RWPE2 (cell line): ENCODE measurements around the gene PAEP.

ENCODE experiments used
- ATAC-seq: fragments of 200-7000 bp; cut with Tn5 transposase; 3 replicates; pipeline ENCODE4 v1.9.1; 2021; ENCODE audit warnings: low read depth
- DNase-seq: peaks from one replicate; pipeline ENCODE4 v3.0.0-alpha.2; 2020; ENCODE audit warnings: low spot score
- H3K27ac ChIP-seq: fragments of 450-650 bp; 2 replicates; pipeline ENCODE4 v1.5.1; 2017; ENCODE audit warnings: mild to moderate bottlenecking; ENCODE audit not compliant: poor library complexity, severe bottlenecking
- H3K27me3 ChIP-seq: fragments of 250-450 bp; sonication (Bioruptor Pico); 2 replicates; pipeline ENCODE4 v1.5.1; 2021; ENCODE audit warnings: mild to moderate bottlenecking, moderate library complexity; ENCODE audit not compliant: insufficient read depth, poor library complexity, severe bottlenecking
- H3K36me3 ChIP-seq: fragments of 250-450 bp; sonication (Bioruptor Pico); 2 replicates; pipeline ENCODE4 v1.5.1; 2020; ENCODE audit warnings: low read depth, mild to moderate bottlenecking, moderate library complexity
- H3K4me1 ChIP-seq: fragments of 250-450 bp; sonication (Bioruptor Pico); 2 replicates; pipeline ENCODE4 v1.5.1; 2021; ENCODE audit warnings: mild to moderate bottlenecking, moderate library complexity; ENCODE audit not compliant: insufficient read depth, poor library complexity, severe bottlenecking
- H3K4me3 ChIP-seq: fragments of 250-450 bp; sonication (Bioruptor Pico); 2 replicates; pipeline ENCODE4 v1.5.1; 2021; ENCODE audit warnings: mild to moderate bottlenecking, moderate library complexity; ENCODE audit not compliant: severe bottlenecking
- H3K9me3 ChIP-seq: fragments of 250-450 bp; sonication (Bioruptor Pico); 2 replicates; pipeline ENCODE4 v1.5.1; 2021; ENCODE audit warnings: mild to moderate bottlenecking, moderate library complexity; ENCODE audit not compliant: severe bottlenecking
- CTCF ChIP-seq: fragments of 450-650 bp; IDR thresholded peaks from one replicate; pipeline ENCODE4 v1.5.1; 2017; ENCODE audit warnings: mild to moderate bottlenecking, moderate library complexity; ENCODE audit not compliant: poor library complexity, severe bottlenecking

Gene PAEP

GRCh38 chr9:135579889-135580660, 18.5 kb downstream of the PAEP start:
- no peaks in the 10 kb centered on the region for H3K9me3 ChIP-seq
- ATAC-seq (no peak), DNase-seq (no peak)
- no peak overlapping the region for H3K4me3 ChIP-seq
- TF ChIP-seq CTCF: no peak
- no peak overlapping the region for H3K27ac ChIP-seq
- peaks cover 4% of the 10 kb centered on the region for H3K27me3 ChIP-seq
- H3K36me3 ChIP-seq: no peaks in the 10 kb centered on the region
- no peaks in the 10 kb centered on the region for H3K4me1 ChIP-seq

GRCh38 chr9:135580664-135581380, 19.3 kb downstream of the PAEP start:
- H3K9me3 ChIP-seq: no peaks in the 10 kb centered on the region
- peaks cover 6% of the 10 kb centered on the region for H3K27me3 ChIP-seq
- no peak for TF ChIP-seq CTCF
- H3K4me1 ChIP-seq: no peaks in the 10 kb centered on the region
- no peaks in the 10 kb centered on the region for H3K36me3 ChIP-seq
- DNase-seq (no peak), ATAC-seq (no peak)
- no peak overlapping the region for H3K27ac ChIP-seq
- H3K4me3 ChIP-seq: no peak overlapping the region

- no peak overlapping the region for H3K27ac ChIP-seq
- H3K4me3 ChIP-seq: no peak overlapping the region
- H3K27me3 ChIP-seq: peaks cover 4% of the 10 kb centered on the region
- DNase-seq: no peak
- no peaks in the 10 kb centered on the region for H3K36me3 ChIP-seq
- ATAC-seq: no peak
- TF ChIP-seq CTCF: no peak
- no peaks in the 10 kb centered on the region for H3K4me1 ChIP-seq
- H3K9me3 ChIP-seq: no peaks in the 10 kb centered on the region
These were observed 20.3 kb downstream of the PAEP start for GRCh38 chr9:135581636-135582426.

GRCh38 chr9:135582541-135582940, 21.0 kb downstream of the PAEP start:
- Histone ChIP-seq H3K27me3 (peaks cover 4% of the 10 kb centered on the region), H3K4me1 (no peaks in the 10 kb centered on the region), H3K4me3 (no peak overlapping the region), H3K27ac (no peak overlapping the region), H3K9me3 (no peaks in the 10 kb centered on the region), H3K36me3 (no peaks in the 10 kb centered on the region)
- no peak for ATAC-seq
- no peak for DNase-seq
- no peak for TF ChIP-seq CTCF
